Ascending aorta (tissue), 2 donors: Measurements from ENCODE around the gene PORCN. TPM values are rescaled to one million over a fixed set of nuclear protein-coding genes. Genes with fewer than 3 reads are reported as not detected.

Experiments
- DNase-seq, 2 donors: peaks; one replicate each; pipeline ENCODE4 v3.0.0-alpha.2; 2019; ENCODE audit warnings: low spot score in 2 of 2
- H3K27ac ChIP-seq, 2 donors: fragments of 200-600 bp; sonication (generic); one replicate each; pipeline ENCODE4 v1.5.1; 2016 to 2017; ENCODE audit warnings: mild to moderate bottlenecking in 1 of 2
- H3K27me3 ChIP-seq: fragments of 200-600 bp; sonication (generic); one replicate; pipeline ENCODE4 v1.5.1; 2017
- H3K36me3 ChIP-seq, 2 donors: fragments of 200-600 bp; sonication (generic); one replicate each; pipeline ENCODE4 v1.5.1; 2016
- H3K4me1 ChIP-seq, 2 donors: fragments of 200-600 bp; sonication (generic); one replicate each; pipeline ENCODE4 v1.5.1; 2016 to 2017; ENCODE audit warnings: mild to moderate bottlenecking in 1 of 2
- H3K4me3 ChIP-seq, 2 donors: fragments of 200-600 bp; sonication (generic); one replicate each; pipeline ENCODE4 v1.5.1; 2016 to 2017; ENCODE audit warnings: mild to moderate bottlenecking in 1 of 2
- H3K9me3 ChIP-seq, 2 donors: fragments of 200-600 bp; sonication (generic); one replicate each; pipeline ENCODE4 v1.5.1; 2016
- CTCF ChIP-seq, 3 experiments: fragments of 200-600 bp in 2 of 3; fragments of 450-650 bp in 1 of 3; sonication (generic) in 2 of 3; IDR thresholded peaks; one replicate each; pipeline ENCODE4 v1.5.1; 2016 to 2019; ENCODE audit warnings: antibody characterized with exemption in 3 of 3, mild to moderate bottlenecking in 1 of 3, moderate library complexity in 1 of 3
- intact Hi-C: fragments of 100-400 bp; cut with DNase I; formaldehyde crosslinking; loops from one replicate; pipeline ENCODE4 v1.15.1; 2023
- total RNA-seq: library from RNA; depleted of rRNA; stranded (reverse); fragments of >200 nt; gene quantifications from one replicate; pipeline ENCODE4 v1.1.0, GENCODE V29; 2016

The PORCN gene
- total RNA-seq: 6.2 TPM

GRCh38 chrX:48508400-48509244 is at the start of gene PORCN:
PORCN (plus strand) TSS chrX:48508992; CDS start chrX:48509821, 829 bp downstream.
- intact Hi-C loops: loop anchor here (1.0 to 2.0 kb wide), 3 partner anchors 31 to 66 kb away; partner anchors contain the start of genes FTSJ1, RBM3 and TBC1D25
- TF ChIP-seq CTCF (IDR thresholded peaks at IDR 0.05): no peak

DNA sequence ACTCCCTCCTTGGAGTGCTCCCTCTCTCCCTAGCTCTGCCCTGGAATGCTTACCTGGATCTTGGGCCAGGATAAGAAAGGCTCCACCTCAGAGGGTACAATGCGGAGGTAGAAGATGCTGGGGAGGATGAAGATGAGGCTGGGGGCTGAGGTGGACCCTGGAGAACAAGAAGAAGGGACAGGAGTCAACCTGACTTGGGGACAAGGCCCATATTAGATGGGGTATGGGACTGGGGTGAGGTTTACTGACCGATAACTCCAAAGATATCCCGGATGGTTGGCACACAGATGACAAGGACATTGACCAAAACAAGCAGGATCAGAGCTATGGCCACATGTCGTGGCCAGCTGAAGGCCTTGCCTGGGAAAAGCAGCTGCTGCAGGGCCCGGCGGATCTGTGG is 49.3 kb upstream of the PORCN start:
- no peak overlapping the region for H3K4me3 ChIP-seq
- no peaks in the 10 kb centered on the region for H3K9me3 ChIP-seq
- H3K27ac ChIP-seq: no peak overlapping the region
- intact Hi-C loops: no loop called here
- DNase-seq: no peak
- no peak for TF ChIP-seq CTCF (IDR thresholded peaks at IDR 0.05)
- no peaks in the 10 kb centered on the region for H3K27me3 ChIP-seq
- no peaks in the 10 kb centered on the region for H3K36me3 ChIP-seq
- H3K4me1 ChIP-seq: no peaks in the 10 kb centered on the region

More at GRCh38 chrX:48508400-48509244, at the start of gene PORCN:
- H3K36me3 ChIP-seq: no peaks in the 10 kb centered on the region
- DNase-seq: peak; percentile 28 to 86
- H3K9me3 ChIP-seq: no peaks in the 10 kb centered on the region
- no peaks in the 10 kb centered on the region for H3K27me3 ChIP-seq
- peak within 1 kb of the TSS; percentile 63 to 69 for H3K4me3 ChIP-seq
- peaks cover 0 to 3% of the 10 kb centered on the region in 2 donors for H3K4me1 ChIP-seq
- H3K27ac ChIP-seq: peak within 1 kb of the TSS; percentile 51 to 72

DNA sequence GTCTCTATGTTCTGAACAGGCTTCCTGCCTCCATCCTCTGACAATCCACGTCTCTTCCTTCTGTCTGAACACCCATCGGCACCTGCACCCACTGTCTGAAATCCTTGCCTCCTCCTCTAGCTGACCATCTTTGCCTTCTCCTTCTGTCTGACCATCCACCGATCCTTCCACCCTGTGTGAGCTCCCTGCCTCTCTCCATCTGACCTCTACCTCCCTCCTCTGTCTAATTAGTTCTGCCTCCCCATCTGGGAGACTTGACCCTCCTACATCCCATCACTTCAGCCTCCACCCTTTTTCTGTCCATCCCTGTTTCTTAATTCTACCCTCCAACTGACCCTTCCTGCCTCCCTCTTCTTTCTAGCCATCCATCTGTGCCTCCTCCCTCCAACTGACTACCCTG is 48.8 kb upstream of the PORCN start:
- Histone ChIP-seq H3K4me3 (no peak overlapping the region), H3K4me1 (no peaks in the 10 kb centered on the region), H3K27me3 (no peaks in the 10 kb centered on the region), H3K27ac (no peak overlapping the region), H3K9me3 (no peaks in the 10 kb centered on the region), H3K36me3 (no peaks in the 10 kb centered on the region)
- TF ChIP-seq CTCF (IDR thresholded peaks at IDR 0.05): no peak
- DNase-seq: no peak
- intact Hi-C loops: no loop called here

DNA sequence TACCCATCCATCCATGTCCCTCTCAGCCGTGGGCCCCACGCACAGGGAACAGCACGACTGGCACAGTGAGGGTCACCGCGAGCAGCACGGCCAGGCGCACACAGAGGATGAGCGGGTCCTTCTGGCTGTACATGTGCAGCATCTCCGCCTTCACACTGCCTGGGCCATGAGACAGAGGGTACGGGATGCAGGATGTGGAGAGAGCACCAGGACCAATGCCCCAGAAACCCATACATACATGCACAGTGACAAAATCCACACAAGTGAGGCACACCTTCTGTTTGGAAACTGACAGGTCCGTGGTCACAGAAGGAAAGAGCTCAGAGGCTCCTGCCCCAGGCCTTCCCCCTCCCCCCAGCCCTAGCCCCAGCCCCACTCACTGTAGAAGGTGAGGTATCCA is 48.2 kb upstream of the PORCN start:
- no peak for TF ChIP-seq CTCF (IDR thresholded peaks at IDR 0.05)
- H3K4me1 ChIP-seq: no peaks in the 10 kb centered on the region
- peak in 1 of 2 donors; percentile 18 for DNase-seq
- intact Hi-C loops: no loop called here
- no peaks in the 10 kb centered on the region for H3K36me3 ChIP-seq
- H3K27me3 ChIP-seq: no peaks in the 10 kb centered on the region
- no peak overlapping the region for H3K4me3 ChIP-seq
- no peaks in the 10 kb centered on the region for H3K9me3 ChIP-seq
- no peak overlapping the region for H3K27ac ChIP-seq

- intact Hi-C loops: no loop called here
- H3K9me3 ChIP-seq: no peaks in the 10 kb centered on the region
- H3K4me1 ChIP-seq: no peaks in the 10 kb centered on the region
- no peak overlapping the region for H3K27ac ChIP-seq
- H3K36me3 ChIP-seq: no peaks in the 10 kb centered on the region
- no peaks in the 10 kb centered on the region for H3K27me3 ChIP-seq
- H3K4me3 ChIP-seq: no peak overlapping the region
- no peak for TF ChIP-seq CTCF (IDR thresholded peaks at IDR 0.05)
- no peak for DNase-seq
These were observed 47.0 kb upstream of the PORCN start for GRCh38 chrX:48461830-48462229.
